COR-L47 (cell line): ENCODE data around the gene SMIM32.

Source experiments
- DNase-seq: peaks from one replicate; lab custom pipeline; 2025; lab: John Stamatoyannopoulos, UW

The SMIM32 gene

DNA sequence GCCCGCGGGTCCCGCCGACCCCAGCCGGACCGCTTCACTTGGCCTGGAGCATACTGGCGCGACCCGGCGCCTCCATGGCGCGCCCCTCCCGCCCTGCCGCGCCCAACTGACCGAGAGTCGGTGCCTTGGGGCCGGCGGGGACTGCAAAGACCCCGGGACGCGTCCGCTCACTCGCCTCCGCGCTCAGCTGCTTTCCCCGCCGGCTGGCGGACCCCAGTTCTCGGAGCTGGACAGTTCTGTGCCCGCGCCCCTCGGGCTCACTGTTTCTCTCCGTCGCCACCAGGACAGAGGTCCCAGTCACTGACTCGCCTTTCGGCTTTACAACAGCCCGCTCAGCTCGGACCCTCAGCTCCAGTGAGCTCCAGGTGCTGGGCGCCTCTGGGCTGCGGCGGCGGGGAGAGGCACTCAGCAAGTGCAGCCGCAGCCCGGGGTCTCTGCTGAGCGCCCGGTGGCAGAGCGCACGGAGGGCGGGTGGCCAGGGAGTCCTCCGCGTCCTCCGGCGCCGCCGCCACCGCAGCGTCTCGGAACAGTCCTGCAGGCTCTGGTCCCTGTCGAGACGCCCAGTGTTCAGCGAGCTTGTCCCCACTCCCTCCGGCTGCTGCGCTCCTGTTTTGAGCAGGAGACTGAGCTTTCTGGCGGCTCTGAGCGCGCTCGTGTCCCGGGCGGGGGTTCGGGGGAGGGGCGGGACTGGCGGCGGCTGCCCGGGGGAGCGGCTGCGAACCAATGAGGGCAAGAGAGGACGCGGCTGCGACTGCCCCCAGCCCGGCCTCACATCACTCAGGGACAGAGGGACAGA lies at the start of gene SMIM32:
Gene SMIM32, minus strand, starts transcription at position 637 of the 796 bp plus-strand sequence. CDS start 638 bp downstream, outside the sequence.
- DNase-seq, result peak; percentile 23

DNA sequence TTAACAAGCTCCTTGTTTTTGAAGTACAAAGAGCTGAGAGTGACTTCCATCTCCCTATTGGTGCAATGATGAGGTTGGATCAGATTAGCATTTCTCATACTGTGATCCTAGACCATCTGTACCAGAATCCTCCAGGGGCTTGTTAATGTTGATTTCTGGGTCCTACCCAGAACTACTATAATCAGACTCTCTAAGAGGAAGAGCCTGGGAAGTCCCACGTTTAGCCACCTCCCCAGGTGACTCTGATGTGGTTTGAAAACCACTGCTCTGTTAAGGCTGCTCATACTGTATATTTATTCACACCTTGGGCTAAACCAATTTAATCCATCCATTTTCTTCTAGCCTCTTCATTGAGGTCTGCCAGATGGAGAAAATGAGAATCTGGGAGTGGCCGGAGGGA lies 49.6 kb upstream of the SMIM32 start:
- no peak for DNase-seq

DNA sequence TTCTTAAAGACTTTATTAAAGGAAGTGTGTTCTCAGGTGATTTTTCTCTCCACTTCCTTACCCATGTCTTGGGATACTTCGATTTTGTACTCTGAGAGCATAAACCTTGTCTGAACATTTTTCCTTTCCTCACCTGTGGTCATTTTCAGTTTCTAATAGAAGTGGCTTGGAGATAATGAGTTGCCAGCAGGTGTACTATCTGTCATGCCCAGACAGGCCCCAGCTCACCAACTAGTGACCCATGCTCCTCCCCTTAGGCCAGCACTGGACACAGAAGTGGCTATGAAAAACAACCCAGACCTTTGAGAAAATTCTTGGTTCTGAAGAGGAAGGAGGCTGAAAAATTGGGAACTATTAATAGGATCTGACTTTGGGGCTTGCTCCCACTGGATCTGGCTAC lies 49.2 kb upstream of the SMIM32 start:
- DNase-seq, result no peak

DNA sequence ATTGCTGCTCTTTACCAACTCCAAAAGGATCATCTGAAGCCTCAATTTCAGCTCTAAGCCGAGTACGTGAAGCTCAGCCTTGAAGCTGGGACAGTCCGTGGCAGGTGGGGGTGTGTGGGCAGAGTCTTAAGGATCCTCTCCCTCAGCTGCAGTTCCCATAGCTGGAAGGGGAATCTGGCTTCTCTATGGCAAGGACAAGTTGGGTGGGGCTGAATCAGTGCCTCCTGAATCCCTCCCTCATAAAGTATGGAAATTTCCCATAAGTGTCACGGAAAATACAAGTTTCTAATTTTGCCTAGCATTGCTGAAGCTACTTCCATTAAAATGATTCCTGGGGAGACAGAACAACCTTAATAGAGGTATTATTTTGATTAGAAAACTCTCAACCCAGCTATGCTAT lies 47.9 kb upstream of the SMIM32 start:
- DNase-seq, result no peak

DNA sequence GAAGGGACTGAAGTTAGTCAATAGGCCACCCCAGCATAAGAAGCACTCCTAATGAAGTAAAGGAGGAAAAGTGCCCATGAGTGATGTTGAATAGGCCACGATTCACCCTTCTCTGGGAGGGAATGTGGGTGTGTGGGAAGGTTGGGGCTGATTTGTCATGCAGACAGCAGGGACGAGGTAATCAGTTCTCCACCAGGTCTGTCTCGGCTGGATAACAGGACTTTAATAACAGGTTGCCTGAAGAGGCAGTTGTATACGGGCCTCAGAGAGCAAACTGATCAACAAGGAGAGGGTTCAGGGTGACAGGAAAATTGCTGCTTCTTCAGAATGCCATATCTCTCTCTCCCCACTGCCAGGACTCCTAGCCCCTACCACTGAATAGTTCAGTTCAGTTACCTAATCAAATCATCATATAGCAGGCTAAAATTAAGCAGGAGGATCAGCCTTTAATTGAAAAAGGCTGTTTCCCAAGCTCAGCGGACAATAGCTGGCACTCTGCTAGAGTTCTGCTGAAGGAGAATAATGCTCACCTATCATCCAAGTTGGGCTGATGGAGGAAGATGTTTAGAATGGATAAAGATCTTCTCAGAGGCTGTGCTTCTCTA lies 43.6 kb upstream of the SMIM32 start:
- no peak for DNase-seq

DNA sequence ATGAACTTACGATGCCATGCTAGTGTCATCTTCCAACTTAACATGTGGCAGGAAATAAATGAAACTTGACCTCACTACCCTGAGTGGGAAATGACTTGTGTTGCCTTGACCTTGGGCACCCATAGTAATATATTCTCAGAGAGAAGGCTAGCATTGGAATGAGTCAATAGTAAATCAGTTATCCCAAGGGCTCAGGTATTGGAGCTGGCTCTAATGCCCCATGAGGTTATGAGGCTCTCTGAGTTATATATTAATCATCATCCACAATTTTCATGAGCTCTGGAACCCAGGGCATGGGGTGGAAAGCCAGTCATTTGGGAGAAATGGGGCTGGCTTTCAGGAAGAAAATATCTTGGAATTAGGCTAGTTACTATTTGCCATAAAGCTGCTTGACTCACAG lies 42.4 kb upstream of the SMIM32 start:
- DNase-seq, result no peak

DNA sequence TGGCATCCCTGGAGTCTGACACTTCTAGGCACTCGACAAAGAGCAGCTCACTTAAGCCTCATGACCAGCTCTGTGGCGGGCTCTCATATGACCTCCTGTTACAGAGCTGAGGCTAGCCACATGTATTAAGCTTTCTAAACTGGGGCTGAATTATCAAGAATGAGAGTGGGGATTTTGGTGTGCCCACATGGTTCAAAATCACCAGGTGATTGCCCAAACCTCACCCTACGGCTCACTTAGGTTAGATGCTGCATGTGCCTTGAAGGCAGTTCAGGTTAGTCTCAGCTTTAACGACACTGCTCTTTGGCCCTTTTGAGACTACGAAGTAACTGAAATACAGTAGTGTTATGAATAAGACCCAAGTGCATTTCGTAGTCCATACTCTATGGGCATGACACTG lies 39.4 kb upstream of the SMIM32 start:
- DNase-seq, result no peak

DNA sequence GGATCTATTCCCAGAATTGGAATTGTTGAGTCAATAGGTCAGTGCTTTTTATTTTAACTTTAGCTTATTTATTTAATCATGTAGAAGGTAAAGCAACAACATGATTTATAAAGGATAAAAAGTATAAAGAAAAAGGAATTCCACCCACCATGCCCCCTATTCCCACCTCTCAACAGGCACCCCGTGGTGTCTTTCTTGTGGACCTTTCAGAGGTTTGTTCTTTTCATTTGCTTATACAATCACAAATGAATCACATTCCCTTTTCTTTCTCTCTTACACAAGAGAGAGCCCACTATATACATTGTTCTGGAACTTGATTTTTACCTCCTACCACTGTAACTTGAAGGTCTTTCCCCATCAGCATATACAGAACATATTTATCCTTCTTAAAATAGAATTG lies 37.2 kb upstream of the SMIM32 start:
- DNase-seq, result peak; percentile 14

DNA sequence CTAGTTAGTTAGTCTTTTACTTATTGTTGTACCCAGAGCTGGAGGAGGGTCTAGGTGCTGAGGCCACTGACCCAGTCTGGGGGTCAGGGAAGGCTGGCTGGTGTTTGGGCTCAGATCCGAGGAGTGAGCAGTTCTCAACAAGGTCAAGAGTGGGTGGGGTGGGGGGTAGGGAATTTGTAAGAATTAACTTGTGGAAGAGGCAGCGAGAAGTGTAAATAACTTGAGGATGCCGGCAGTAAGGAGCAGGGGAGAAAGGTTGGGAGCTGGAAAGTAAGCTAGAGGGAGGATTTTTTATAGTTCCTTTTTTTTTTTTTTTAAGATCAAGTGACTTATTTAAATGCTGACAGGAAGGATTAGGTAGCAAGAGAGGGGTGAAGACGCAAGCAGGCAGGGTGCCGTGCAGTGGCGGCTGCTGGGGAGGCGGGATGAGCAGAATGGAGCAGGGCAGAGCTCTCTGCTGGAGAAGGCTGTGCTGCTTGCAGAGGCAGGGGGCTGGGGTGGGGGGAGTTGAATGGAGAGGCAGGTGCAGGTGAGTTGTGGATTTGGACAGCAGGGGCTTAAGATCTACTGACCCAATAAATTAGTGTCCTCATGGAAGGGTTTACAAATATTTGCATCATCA lies 35.3 kb upstream of the SMIM32 start:
- DNase-seq, result no peak

DNA sequence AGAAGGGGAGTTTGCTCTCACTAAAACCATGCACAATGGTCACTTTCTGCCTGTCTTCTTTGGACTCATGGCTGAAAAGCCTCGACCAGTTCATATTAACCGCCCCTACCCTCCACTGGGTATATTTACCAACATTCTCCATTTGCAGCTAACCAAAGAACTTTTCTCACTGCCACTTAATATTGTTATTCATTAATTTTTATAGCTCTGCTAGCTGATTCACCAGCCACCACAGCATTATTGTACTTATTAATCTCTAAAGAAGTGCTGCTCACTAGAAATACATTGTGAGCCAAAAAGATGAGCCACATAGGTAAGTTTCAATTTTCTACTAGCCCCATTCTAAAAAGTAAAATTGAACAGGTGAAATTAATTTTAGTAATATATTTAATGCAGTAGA lies 33.4 kb upstream of the SMIM32 start:
- DNase-seq, result no peak

DNA sequence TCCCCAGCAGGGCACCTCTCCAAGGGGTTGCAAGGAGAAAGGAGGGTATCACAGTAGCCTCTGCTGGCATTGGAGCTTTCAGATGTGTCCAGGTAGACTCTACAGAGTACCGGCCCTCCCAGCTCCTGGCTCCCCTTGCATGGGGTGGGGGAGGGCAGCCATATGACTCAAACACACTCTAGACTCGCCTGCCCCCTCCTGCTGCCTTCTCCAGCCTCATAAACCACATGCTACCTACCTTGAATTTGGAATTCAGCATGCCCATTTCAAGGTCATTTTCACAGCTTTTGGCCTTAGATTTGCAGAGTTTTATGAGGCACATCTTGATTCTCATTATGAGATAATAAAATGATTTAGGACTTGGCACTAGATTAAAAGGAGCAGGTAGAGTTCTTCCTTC lies 32.8 kb upstream of the SMIM32 start:
- DNase-seq, result no peak

DNA sequence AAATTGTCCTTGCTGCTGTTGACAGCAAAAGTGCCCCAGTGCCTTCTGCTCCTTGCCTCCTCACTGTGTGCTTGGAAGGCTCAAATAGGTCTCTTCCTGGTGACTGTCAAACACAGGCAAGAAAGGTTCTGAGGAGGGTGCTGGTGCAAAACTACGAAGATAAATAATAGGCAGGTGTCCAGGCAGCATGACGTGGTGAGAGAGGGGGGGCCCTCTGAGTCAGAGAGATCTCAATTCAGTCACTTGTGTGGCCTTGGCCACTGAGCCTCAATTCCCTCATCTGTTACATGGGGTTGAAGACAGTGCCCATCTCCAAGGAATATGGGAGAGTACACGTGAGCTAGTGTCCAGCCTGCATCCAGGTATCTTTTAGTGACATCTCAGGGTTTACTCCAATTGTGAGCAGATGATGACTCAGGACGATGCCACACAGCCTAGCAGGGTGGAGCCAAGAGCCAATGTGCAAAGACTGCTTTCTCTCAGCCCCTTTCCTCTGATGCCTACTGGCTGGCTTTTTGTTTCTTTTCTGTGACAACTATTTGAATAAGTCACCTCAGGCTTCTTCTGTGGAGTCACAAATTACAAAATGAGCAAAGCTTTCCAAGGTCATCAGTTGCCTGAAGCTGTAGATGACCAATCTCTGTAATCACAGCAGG lies 29.7 kb upstream of the SMIM32 start:
- no peak for DNase-seq

DNA sequence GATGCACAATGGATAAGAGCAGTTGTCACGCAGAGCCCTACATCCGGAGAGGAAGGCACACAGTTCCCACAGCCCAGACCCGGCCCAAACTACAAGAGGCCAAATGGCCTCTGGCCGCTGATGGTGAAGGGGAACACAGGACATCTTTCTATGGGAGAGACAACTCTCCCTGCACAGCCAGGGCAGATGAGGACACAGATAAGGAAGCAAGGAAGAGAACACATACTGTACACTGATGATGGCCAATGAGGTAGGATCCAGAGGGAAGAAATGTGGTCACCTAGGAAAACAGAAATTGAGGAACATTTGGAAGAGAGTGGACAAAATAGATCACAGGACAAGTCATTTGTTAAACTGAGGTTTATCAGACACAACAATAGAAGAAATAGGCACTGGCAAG lies 28.4 kb upstream of the SMIM32 start:
- DNase-seq, result no peak

DNA sequence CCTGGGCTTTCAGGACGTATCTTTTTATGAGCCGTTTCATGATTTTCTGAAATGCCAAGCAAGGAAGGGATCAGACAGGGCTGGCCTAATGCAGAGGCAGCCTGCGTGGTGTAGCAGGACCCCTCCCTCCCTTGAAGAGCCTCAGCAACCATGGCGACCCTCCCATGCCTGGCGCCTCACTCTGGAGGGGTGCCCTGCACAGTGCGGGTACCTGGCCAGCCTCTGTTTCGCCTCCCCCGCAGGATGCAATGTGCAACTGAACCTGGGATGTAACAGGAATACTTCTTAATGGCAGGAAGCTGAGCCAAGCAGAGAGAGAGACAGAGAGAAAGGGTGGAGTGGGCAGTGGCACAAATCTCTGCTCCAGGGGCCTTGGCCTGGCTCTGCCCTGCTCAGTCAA lies 23.3 kb upstream of the SMIM32 start:
- no peak for DNase-seq

DNA sequence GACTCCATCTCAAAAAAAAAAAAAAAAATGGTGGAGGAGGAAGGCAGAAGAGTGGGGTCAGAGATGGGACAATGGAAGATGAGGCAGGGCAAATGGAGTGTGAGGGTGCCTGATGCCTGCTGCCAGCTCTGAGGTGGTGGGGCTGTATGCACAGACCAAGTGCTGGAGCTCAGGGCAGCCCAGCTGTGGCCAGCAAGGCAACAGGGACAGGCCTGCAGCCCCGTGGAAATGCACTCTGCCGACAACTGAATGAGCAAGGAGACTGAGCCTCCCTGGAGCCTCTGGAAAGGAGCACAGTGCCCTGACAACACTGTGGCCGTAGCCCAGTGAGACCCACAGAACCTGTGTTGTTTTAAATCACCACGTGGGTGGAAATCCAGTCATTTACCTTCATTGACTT lies 22.9 kb upstream of the SMIM32 start:
- no peak for DNase-seq

DNA sequence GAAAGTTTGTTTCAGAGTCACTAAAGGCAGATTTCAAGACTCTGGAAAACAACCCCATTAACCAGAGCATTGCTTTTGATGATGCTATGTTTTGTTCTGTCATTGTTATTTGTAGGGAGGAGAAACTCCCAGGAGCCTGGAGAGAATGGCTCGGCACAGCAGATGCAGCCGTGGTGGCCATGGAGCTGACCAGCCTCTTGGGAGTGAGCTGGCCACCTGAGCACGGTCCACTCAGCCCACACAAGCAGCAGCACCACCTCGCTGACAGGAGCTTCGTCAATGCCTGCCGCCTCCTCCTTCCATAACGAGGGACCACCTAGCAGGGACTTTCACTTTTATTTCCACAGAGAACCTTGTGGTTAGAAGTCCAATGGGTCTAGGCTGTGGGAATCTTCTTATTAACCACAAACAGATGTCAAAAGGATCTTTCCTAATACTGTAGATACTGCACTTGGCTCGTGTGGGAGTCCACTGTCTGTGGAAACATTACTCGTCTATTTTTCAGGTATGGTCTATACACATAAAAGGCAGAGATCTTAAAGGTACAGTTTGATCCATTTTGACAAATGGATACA lies 21.0 kb upstream of the SMIM32 start:
- no peak for DNase-seq

DNA sequence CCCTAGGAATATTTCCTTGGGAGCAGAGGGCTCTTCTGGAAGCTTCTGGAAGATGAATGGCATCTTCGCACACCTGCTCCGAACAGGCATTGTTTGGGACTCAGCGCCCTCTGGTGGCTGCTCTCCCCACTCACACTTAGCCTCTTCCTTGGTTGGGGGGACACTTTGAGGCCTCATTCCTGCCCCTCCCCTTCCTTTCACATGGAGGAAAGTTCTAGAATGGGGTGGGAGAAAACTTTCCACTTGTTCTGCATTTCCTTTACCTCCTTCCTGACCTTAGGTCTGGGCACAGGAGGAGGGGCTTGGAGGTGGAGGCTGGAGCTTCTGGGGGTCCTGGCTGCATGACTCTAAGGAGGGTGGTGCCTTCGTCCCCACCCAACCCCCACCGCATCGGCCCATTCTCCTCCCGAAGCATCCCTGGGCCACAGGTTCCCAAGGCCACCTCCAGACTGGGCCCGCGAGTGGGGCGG lies 19.3 kb upstream of the SMIM32 start:
- peak; percentile 65 for DNase-seq

DNA sequence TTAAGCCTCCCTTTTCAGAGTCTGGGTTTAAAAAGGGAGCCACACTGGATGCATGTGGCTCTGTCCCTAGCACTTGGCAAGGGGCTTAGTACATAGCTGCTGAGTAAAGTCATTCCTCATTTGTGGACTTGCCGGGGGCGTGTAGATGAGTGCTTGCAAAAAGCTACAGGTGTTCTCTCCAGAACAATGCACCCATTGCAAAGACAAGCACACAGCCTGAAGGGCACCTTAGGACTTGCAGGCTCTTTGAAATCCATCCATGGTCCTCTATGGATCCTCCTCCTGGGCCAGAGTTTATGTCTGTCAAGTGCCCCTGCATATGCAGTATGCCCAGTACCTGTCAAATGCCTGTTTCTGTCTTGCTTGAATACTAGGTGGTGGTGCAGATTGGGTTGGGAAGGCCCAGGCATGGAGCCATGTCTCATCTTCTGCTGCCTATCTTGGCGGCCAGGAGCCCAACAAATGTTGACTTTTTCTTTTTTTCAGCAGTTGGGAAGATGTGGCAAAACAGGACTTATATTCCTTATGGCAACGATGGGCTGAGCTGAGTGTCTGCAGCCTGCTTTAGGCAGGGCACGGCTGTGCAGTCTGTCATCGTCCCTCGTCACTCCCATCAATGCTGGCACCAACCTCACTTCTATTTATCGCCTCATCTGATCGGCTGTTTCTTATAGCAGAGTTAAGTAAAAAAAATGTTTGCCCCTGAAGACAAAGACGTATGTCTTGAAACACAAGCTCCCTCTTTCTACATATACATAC lies 18.5 kb upstream of the SMIM32 start:
- no peak for DNase-seq

DNA sequence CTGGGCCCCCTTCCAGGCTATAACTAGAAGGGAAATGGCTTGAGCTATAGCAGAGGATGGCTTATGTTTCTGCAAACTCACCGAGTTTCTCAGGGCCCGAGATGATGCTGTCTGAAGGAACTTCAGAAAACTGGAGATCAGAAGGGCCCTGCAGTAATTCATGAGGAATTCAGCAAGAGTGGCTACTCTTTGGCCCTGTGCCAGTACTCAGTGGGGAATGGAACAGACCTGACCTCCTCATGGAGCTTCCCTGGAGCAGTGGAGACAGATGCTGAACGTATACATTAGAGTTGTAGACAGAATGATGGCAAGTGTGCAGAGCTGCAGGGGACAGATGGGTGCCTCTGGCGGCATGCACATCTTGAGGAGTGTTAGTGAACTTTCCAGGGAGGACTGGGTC lies 17.3 kb upstream of the SMIM32 start:
- DNase-seq, result no peak

DNA sequence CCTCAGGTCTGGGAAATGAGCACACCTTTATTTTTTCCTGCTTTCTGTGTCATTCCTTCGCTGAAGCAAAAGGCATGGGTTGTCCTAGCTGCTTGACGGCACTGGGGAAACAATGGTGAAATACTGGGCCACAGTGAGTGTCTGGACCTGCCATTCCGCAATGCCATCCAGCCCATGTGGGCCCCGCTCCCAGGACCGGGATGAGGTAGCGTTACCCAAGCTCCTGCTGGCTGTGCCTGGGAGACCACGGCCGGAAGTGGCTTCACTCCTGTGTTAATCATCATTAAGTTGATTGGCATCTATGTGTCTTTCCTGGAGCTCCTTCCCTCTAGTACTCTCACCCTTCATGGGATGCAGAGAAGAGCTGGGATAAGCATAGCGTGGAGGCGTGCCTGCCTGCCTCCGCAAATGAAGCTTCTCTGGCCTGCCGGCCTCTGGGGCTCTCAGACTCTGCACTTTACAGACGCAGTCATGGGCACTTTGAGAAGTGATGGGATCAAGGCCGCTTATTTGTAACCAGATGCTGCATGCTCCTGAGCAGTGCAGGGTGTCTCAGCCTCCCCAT lies 16.5 kb upstream of the SMIM32 start:
- no peak for DNase-seq

DNA sequence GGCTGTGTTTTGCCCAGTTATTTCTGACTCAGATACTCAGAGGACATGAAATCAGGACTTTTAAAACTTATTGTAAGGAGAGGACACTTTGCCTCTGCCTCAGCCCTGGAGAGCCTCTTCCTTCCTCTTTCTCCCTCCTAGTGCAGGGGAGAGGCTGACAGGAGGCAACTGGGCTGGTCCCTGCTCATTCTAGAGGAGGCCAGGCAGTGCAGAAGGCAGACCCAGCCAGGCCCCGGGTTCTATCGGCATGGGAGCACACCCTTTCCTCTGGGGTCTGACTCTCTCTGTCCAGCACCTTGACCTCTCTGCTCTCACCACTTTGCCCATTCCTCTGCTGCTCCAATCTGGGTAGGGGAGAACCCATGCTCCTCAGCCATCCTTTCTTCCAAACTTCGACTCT lies 16.0 kb upstream of the SMIM32 start:
- no peak for DNase-seq
